GM18873 (cell line): ENCODE measurements around the gene DDRGK1.

Source experiments
- ATAC-seq: cut with Tn5 transposase; IDR thresholded peaks from one replicate; pipeline ENCODE4 v1.9.1; 2021; ENCODE audit warnings: mild to moderate bottlenecking, moderate library complexity, moderate number of reproducible peaks; ENCODE audit not compliant: unreplicated experiment, low FRiP score

The DDRGK1 gene

GRCh38 chr20:3204124-3204794 is at the start of gene DDRGK1:
Gene DDRGK1, minus strand, starts transcription at chr20:3204682. Its CDS starts 55 bp downstream, at chr20:3204627.
- peak; percentile 66 for ATAC-seq

- no peak for ATAC-seq
Observed at GRCh38 chr20:3251806-3252205, 47.3 kb upstream of the DDRGK1 start.

GRCh38 chr20:3250091-3250504 is 45.6 kb upstream of the DDRGK1 start:
- no peak for ATAC-seq

- ATAC-seq = no peak
Observed at GRCh38 chr20:3248993-3249347, 44.5 kb upstream of the DDRGK1 start.

GRCh38 chr20:3248167-3248992 is 43.9 kb upstream of the DDRGK1 start:
- ATAC-seq = no peak

- ATAC-seq = no peak
Observed at GRCh38 chr20:3247638-3248037, 43.2 kb upstream of the DDRGK1 start.

GRCh38 chr20:3246682-3247081 is 42.2 kb upstream of the DDRGK1 start:
- ATAC-seq = no peak

GRCh38 chr20:3245711-3246110 is 41.2 kb upstream of the DDRGK1 start:
- no peak for ATAC-seq

GRCh38 chr20:3245156-3245555 is 40.7 kb upstream of the DDRGK1 start:
- ATAC-seq = no peak

- ATAC-seq = no peak
Observed at GRCh38 chr20:3244613-3245012, 40.1 kb upstream of the DDRGK1 start.

GRCh38 chr20:3243718-3244358 is 39.4 kb upstream of the DDRGK1 start:
- no peak for ATAC-seq

- no peak for ATAC-seq
Observed at GRCh38 chr20:3242172-3242692, 37.8 kb upstream of the DDRGK1 start.

- ATAC-seq = no peak
Observed at GRCh38 chr20:3240776-3241363, 36.4 kb upstream of the DDRGK1 start.

- ATAC-seq = no peak
Observed at GRCh38 chr20:3239867-3240775, 35.6 kb upstream of the DDRGK1 start.

- ATAC-seq = no peak
Observed at GRCh38 chr20:3239026-3239866, 34.8 kb upstream of the DDRGK1 start, which contains the start of gene SLC4A11. Gene SLC4A11, minus strand, starts transcription at chr20:3239190. Its CDS starts 53 bp downstream, at chr20:3239137.

GRCh38 chr20:3238616-3239025 is 34.1 kb upstream of the DDRGK1 start:
- no peak for ATAC-seq

GRCh38 chr20:3237958-3238615 is 33.6 kb upstream of the DDRGK1 start:
- no peak for ATAC-seq
